GM12874 (cell line): Measurements from ENCODE around the gene PDGFB.

ENCODE experiments used
- TF ChIP-seq, protein P1 (sequence below): IDR thresholded peaks from 2 replicates; pipeline ENCODE4 v1.5.1; 2011; ENCODE audit warnings: low read depth, mild to moderate bottlenecking, control low read depth, low read length, moderate library complexity; ENCODE audit not compliant: insufficient read depth

The PDGFB gene

DNA sequence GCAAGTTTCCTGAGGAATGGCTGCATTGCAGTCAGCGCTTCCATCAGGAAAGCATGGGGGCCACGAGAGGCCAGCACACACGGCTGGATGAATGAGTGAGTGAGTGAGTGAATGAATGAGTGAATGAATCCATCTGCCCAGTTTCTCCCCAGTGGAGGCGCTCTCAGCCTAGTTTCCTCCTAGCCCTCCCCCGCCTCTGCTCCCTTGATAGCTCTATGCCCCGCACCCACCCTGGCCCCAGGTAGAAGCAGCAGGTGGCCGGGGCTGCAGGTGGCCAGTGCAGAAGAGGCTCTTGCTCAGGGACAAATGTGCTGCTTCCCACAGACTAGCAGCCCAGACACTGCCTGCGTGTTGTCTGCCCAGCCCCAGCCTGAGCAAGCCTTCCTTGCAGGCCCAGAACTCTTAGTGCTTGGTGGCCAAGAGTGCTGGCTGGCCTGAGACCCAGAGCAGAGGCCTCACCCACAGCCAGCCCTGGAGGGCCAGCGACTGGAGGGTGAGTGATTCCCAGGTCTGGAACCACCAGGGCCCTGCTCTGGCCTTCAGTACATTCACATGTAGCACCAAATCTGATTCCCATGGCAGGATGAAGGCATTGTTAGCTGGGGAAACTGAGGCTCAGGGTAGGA lies 31.1 kb upstream of the PDGFB start:
- TF ChIP-seq, protein P1, sequence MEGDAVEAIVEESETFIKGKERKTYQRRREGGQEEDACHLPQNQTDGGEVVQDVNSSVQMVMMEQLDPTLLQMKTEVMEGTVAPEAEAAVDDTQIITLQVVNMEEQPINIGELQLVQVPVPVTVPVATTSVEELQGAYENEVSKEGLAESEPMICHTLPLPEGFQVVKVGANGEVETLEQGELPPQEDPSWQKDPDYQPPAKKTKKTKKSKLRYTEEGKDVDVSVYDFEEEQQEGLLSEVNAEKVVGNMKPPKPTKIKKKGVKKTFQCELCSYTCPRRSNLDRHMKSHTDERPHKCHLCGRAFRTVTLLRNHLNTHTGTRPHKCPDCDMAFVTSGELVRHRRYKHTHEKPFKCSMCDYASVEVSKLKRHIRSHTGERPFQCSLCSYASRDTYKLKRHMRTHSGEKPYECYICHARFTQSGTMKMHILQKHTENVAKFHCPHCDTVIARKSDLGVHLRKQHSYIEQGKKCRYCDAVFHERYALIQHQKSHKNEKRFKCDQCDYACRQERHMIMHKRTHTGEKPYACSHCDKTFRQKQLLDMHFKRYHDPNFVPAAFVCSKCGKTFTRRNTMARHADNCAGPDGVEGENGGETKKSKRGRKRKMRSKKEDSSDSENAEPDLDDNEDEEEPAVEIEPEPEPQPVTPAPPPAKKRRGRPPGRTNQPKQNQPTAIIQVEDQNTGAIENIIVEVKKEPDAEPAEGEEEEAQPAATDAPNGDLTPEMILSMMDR: no peak

DNA sequence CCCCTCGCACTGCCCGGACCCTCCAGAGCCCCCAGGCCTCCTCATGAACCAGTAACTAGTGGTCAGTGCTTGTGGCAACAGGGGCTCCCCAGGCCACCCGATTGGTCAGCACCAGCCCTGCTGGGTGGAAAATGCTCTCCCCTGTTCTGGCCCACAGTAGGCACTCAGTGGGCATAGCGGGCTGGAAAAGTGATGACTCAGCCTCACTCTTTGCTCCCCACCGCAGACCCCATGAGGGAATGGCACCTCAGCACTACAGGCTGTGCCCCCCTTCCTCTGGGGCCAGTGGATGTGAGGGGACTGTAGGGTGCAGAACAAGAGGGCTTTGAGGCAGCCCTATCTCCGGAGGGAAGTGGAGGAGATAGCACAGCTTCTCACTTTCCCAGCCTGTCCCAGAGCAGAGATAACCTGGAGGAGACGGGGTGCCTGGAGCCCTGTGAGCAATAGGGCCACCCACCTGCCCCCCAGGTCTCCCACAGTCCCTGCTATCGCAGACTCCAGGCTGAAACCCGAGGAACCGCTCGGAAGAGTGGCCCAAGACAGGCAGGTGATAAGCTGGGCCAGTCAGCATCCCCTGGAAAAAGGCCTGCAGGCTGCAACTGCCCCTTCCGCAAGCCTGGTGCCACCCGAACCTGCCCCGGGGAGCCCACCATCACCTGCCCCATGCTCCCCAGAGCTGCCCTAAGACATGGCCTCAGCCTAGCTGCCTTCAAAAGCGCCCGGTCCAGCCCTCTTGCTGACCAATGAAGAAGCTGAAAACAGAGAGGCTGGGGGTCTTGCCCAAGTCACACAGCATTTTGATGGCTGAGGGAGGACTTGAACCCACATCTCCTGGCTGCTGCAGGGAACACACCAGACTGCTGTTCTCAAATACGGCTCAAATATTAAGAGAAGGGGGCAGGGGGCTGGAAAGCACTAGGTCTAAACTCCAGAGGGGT lies 29.4 kb upstream of the PDGFB start:
- TF ChIP-seq, protein P1: no peak

DNA sequence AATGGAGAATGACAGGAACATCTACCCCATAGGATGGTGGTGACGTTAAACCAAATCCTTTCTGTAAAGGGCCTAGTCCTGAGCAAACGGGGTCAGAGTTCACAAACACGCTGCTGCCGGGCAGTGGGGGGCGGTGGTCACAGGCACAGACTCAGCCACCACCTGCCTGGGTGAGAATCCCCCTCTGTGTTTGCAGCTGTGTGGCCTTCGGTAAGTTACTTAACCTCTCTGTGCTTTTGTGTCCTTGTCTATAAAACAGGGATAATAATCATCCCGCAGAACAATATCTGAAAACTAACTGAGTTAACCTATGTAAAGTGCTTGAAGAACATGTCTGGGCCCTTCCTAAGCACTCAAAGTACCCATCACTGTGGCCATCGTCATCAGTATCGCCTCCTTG lies 26.0 kb upstream of the PDGFB start:
- TF ChIP-seq, protein P1: no peak

DNA sequence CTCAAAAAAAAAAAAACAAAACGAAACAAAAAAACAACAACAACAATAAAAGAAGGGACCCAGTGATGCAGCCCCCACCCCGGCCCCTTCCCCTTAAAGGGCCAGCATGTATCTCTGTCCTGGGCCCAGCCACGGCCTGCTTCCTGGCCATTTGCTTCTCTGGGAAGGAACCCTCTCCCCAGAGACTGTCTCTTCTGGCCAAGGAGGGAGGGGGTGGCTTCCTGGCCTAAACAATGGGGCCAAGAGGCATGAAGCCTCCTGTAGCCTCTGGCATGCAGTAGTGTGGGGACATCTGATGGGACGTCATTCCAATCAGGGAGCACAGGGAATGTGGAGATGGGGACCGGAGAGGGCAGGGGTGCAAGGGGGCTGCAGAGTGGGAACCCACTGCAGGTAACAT lies 25.5 kb upstream of the PDGFB start:
- TF ChIP-seq, protein P1: no peak

DNA sequence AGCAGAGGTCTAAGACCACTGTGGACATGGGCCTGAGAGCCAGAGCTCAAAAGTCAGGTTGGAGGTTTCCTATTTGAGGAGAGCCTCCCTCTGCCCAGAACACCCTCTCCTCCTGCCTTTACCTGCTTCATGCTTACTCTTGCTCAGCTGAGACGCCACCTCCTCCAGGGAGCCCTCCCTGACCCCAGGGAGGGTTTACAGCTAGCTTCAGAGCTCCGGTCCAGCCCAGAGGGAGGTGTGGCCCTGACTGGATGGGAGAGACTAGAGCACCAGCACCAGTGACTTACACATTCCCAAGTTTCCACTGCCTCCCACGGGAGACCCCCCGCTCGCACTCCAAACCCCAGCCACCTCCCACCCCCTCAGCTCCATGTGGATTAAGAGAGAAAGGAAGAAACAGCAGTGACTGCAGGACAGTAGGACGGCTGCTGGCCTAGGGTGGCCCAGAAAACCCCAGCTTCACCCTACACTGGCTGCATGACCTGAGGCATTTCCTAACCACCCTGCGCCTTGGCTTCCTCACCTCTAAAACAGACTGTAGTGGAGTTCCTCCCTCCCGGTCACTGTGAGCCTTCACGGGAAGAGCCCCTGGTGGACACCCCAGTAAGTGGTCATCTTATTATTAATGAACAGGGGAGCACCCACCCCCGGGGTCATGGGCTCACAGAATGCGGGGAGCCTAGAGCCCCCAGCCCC lies 24.5 kb upstream of the PDGFB start:
- TF ChIP-seq, protein P1: no peak

DNA sequence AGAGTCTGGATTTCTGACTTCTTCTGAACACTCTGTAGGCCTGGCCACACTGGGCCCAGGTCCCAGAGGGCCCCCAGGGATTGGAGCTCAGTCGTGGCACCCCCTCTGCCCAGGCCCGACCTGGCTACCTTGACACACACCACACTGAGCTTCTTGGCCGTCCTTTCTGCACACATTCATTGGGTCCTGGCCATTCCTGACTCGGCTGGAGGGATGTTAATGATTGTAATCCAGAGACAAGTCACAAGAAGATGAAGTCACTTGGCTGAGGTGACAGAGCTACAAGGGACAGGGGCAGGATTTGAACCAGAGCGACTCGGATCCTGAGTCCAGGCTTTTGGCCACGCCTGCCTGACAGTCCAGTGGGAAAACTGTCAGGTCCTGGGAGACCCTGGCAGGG lies 23.9 kb upstream of the PDGFB start:
- TF ChIP-seq, protein P1: no peak

DNA sequence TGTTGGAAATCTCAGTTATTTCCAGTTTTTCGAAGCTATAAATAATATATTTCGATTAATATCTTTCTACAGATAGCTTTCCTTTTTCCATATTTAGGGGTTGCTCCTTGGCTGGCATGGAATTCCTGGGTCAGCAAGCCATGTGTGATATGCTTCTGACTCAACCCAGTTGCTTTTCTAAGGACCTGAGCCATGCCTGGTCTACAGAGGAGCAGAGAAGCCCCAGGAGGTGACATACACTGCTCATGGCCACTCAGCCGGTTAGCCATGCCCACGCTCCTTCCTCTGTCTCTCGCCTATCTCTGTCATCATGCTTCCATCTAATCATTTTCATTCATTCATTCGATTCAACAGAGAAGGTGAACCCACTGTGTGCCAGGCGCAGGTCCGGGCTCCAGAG lies 23.2 kb upstream of the PDGFB start:
- TF ChIP-seq, protein P1: no peak
